GM19395 (cell line): ENCODE measurements around the gene PRH2.

Source experiments
- ATAC-seq: cut with Tn5 transposase; IDR thresholded peaks from one replicate; pipeline ENCODE4 v1.9.1; 2021; ENCODE audit warnings: mild to moderate bottlenecking, moderate library complexity; ENCODE audit not compliant: unreplicated experiment

The PRH2 gene

DNA sequence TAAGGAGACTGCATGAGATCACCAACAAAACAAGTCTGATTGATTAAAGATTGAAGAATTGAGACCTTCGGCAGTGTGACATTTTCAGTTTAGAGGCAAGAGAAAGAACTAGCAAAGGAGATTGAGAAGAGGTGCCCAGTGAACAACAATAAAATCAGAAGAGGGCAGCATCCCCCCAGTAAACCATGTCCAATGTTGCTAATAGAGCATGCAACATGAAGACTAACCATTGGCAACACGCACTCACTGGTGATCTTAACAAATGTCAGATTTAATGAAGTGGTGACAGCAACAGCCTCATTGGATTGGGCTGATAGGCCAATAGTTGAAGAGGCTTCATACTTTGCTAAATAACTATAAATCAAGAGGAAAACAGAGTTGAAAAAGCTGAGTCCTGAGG is 30.8 kb downstream of the PRH2 start:
- no peak for ATAC-seq

DNA sequence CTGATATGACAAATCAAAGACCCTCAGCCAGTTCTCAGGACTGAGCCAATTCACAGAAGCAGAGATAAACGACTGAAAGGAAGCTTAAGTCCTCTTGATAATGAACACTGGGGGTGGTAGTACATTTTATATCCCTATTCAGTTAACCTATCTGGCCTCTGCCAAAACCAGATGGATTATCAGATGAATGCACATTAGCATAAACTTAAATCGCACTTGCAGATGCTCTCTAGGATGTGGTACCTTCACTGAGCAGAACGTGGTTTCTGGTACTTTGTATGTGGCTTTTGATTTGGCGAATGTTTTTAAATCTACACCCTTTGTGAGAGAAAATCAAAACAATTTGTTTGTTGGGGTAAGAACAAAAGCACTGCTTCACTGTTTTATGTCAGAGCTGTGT is 31.2 kb downstream of the PRH2 start:
- ATAC-seq: no peak

- no peak for ATAC-seq
Measured at GRCh38 chr12:10965476-10965875, 36.4 kb downstream of the PRH2 start.

DNA sequence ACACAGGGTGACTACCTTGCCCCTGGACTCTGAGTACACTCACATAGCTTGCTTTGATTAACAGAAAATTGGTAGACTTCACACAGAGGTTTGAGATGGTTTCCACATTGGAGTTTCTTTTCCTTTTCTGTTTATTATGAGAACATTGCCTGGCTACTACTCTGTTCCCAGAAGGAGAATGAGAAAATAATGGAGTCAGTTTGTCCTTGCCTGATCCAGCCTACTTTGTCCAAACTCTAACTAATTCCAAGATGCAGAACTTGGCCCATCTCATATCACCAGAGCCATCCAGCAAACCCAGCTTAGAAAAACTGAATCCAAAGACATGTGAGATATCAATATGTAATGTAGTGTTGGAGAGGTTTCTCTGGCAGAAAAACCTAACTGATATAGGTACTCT is 37.3 kb downstream of the PRH2 start:
- ATAC-seq: no peak

GRCh38 chr12:10967409-10967808 is 38.4 kb downstream of the PRH2 start:
- ATAC-seq: no peak

DNA sequence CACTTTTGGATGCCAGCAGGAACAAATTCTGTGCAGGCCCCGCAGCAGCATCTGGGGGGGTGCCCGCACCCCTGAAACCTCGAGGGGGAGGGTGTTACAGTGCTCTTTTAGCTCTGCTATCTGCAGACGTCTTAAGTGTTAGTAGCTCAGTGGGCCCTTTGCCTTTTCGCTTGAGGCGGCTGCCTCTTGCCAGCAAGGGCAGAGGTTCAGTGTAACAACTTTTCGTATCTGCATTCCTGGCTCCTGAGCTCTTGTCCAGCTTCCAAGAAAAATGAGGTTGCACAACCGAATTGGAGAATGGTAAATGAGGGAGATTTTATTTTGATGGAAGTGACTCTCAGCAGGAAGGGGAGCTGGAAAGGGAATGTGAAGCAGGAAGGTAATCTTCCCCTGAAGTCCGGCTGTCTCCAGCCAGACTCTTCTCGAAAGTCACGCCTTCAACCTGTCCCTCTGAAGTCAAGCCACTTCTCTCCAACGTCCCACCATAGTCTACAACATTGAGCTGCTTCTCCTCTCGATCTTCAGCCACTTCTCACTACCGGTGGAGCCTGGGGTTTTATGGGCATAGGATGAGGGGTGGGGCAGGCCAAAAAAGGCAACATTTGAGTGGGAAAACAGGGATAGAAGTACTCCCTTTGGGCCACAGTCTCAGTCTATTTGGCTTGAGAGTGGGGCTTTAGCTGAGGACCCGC is 39.9 kb downstream of the PRH2 start:
- ATAC-seq: no peak

- ATAC-seq: no peak
Measured at GRCh38 chr12:10974965-10975364, 45.9 kb downstream of the PRH2 start.

DNA sequence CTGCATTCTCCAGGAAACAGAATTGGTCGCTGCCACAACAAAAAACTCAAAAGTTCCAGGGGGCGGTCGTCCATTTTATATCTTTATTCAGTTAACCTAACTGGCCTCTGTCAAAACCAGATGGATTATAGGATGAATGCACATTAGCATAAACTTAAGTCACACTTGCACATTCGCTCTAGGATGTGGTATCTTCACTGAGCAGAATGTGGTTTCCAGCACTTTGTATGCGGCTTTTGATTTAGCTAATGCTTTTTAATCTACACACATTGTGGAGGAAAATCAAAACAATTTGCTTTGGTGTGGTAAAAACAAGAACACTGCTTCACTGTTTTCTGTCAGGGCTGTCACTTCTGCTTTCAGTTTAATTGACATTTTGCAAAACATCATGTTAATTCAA is 53.2 kb downstream of the PRH2 start:
- no peak for ATAC-seq
